HL-60 (cell line): ENCODE measurements around the gene UBN1.
"Not testable (repeated sequence)": the region's sequence is repeated elsewhere in the genome, so short reads cannot be mapped to it uniquely, and the experiment has no call there.

Experiments
- DNase-seq, 2 experiments: peaks; one replicate each; pipeline ENCODE4 v3.0.0-alpha.2; 2010 to 2020; ENCODE audit warnings: low read depth in 1 of 2, low spot score in 1 of 2
- H3K27ac ChIP-seq: fragments of 250-450 bp; sonication (Bioruptor Pico); replicated peaks from 2 replicates; pipeline ENCODE4 v1.5.1; 2020; ENCODE audit warnings: mild to moderate bottlenecking, moderate library complexity
- H3K27me3 ChIP-seq: fragments of 250-450 bp; sonication (Bioruptor Pico); 2 replicates; pipeline ENCODE4 v1.5.1; 2021; ENCODE audit warnings: mild to moderate bottlenecking, moderate library complexity; ENCODE audit not compliant: insufficient read depth, poor library complexity, severe bottlenecking
- H3K4me3 ChIP-seq: replicated peaks from 2 replicates; pipeline ENCODE4 v1.5.1; 2011; ENCODE audit warnings: mild to moderate bottlenecking, control low read depth, low read length; ENCODE audit not compliant: insufficient read depth
- CTCF ChIP-seq: IDR thresholded peaks from one replicate; pipeline ENCODE4 v1.5.1; 2011; ENCODE audit warnings: low read length, control low read depth, inconsistent platforms; ENCODE audit not compliant: insufficient read depth
- GABPA ChIP-seq: IDR thresholded peaks from 2 replicates; pipeline ENCODE4 v1.6.1; 2012; ENCODE audit warnings: low read depth
- POLR2AphosphoS5 ChIP-seq: IDR thresholded peaks from 2 replicates; pipeline ENCODE4 v1.6.1; 2012; ENCODE audit warnings: low read depth
- REST ChIP-seq: IDR thresholded peaks from 2 replicates; pipeline ENCODE4 v1.6.1; 2012; ENCODE audit warnings: low read depth; ENCODE audit not compliant: insufficient replicate concordance
- SPI1 ChIP-seq: IDR thresholded peaks from 2 replicates; pipeline ENCODE4 v1.6.1; 2012; ENCODE audit warnings: low read depth, mild to moderate bottlenecking, borderline replicate concordance

UBN1 gene

GRCh38 chr16:4928227-4928626 is 80.9 kb downstream of the UBN1 start:
- Histone ChIP-seq H3K4me3 (no peak overlapping the region), H3K27me3 (no peaks in the 10 kb centered on the region), H3K27ac (no peak overlapping the region)
- TF ChIP-seq SPI1 = no peak
- TF ChIP-seq GABPA = no peak
- TF ChIP-seq POLR2AphosphoS5 = no peak
- no peak for TF ChIP-seq REST
- TF ChIP-seq CTCF = no peak
- DNase-seq = no peak

- H3K27me3 ChIP-seq, H3K27ac ChIP-seq, H3K4me3 ChIP-seq, DNase-seq: not testable (repeated sequence)
These were observed 82.3 kb downstream of the UBN1 start for GRCh38 chr16:4929619-4930018.

GRCh38 chr16:4931381-4931780 is 84.1 kb downstream of the UBN1 start:
- no peak for DNase-seq
- no peak overlapping the region for H3K4me3 ChIP-seq
- no peak overlapping the region for H3K27ac ChIP-seq
- TF ChIP-seq CTCF = no peak
- no peak for TF ChIP-seq REST
- TF ChIP-seq GABPA = no peak
- no peak for TF ChIP-seq SPI1
- no peak for TF ChIP-seq POLR2AphosphoS5
- H3K27me3 ChIP-seq = peaks cover 18% of the 10 kb centered on the region
